Natural killer cell (primary cell): Measurements from ENCODE around the gene MAST3. TPM values are rescaled to one million over a fixed set of nuclear protein-coding genes. Genes with fewer than 3 reads are reported as not detected.

Source experiments
- ATAC-seq, 3 donors: fragments of 150-1000 bp in 2 of 3; fragments of 200-7000 bp in 1 of 3; cut with Tn5 transposase; 1 replicate in 1 of 3; 2 replicates in 2 of 3; pipeline ENCODE4 v1.10.0; 2021; ENCODE audit warnings: mild to moderate bottlenecking in 2 of 3, moderate library complexity in 2 of 3
- DNase-seq, 2 donors: peaks; one replicate each; pipeline versions ENCODE4 v3.0.0 to v3.0.0-alpha.2; 2013 to 2021; ENCODE audit warnings: mixed read lengths in 1 of 2
- H3K27ac ChIP-seq: one replicate; pipeline ENCODE4 v1.5.1; 2013; ENCODE audit warnings: mild to moderate bottlenecking, low read length
- H3K27me3 ChIP-seq: one replicate; pipeline ENCODE4 v1.6.1; 2013; ENCODE audit warnings: low read length; ENCODE audit not compliant: control insufficient read depth, insufficient read depth
- H3K36me3 ChIP-seq: one replicate; pipeline ENCODE4 v1.6.1; 2013; ENCODE audit warnings: low read length; ENCODE audit not compliant: control insufficient read depth, insufficient read depth
- H3K4me1 ChIP-seq: one replicate; pipeline ENCODE4 v1.6.1; 2013; ENCODE audit warnings: low read length; ENCODE audit not compliant: control insufficient read depth, insufficient read depth
- H3K4me3 ChIP-seq: one replicate; pipeline ENCODE4 v1.5.1; 2013; ENCODE audit warnings: low read length
- H3K9me3 ChIP-seq: one replicate; pipeline ENCODE4 v1.6.1; 2013; ENCODE audit warnings: low read length; ENCODE audit not compliant: control insufficient read depth, insufficient read depth
- H3K27ac Mint-ChIP-seq, 2 donors: one replicate each; pipeline ENCODE4 v1.8.0; 2022; ENCODE audit warnings: mild to moderate bottlenecking in 2 of 2, mixed read lengths in 2 of 2, moderate library complexity in 1 of 2
- H3K27me3 Mint-ChIP-seq, 2 donors: one replicate each; pipeline ENCODE4 v1.8.0; 2022; ENCODE audit warnings: low read depth in 2 of 2, mixed read lengths in 2 of 2
- H3K36me3 Mint-ChIP-seq: one replicate; pipeline ENCODE4 v1.8.0; 2022; ENCODE audit warnings: mixed read lengths
- H3K4me1 Mint-ChIP-seq, 2 donors: one replicate each; pipeline ENCODE4 v1.8.0; 2022; ENCODE audit warnings: mixed read lengths in 2 of 2
- H3K4me3 Mint-ChIP-seq: one replicate; pipeline ENCODE4 v1.8.0; 2022; ENCODE audit warnings: mild to moderate bottlenecking, moderate library complexity, mixed read lengths
- H3K9me3 Mint-ChIP-seq, 2 donors: one replicate each; pipeline ENCODE4 v1.8.0; 2022; ENCODE audit warnings: mixed read lengths in 2 of 2
- CTCF ChIP-seq: fragments of 200-600 bp; IDR thresholded peaks from one replicate; pipeline ENCODE4 v1.8.0; 2022; ENCODE audit warnings: antibody characterized with exemption
- WGBS: methylation state at CpG from one replicate; pipeline ENCODE4 v1.1.7; 2013; ENCODE audit warnings: missing lambda C conversion rate; ENCODE audit not compliant: insufficient coverage; 5-methylcytosine and 5-hydroxymethylcytosine counted together
- intact Hi-C: fragments of 100-400 bp; cut with micrococcal nuclease; formaldehyde crosslinking; loops from one replicate; pipeline ENCODE4 v1.14.2; 2022
- total RNA-seq, 4 donors: library from RNA; stranded (reverse); fragments of 120-200 nt in 1 of 4; gene quantifications; one replicate each; pipeline versions ENCODE4 v1.2.3 to v1.2.4, GENCODE V29; 2013 to 2022

MAST3 gene
- total RNA-seq, 3 donors from 2014 or later (not counting 1 experiment from before 2014, with no cell fraction given), result 84.5 to 101 (median 101) TPM

- Mint-ChIP-seq H3K36me3 (no peaks in the 10 kb centered on the region), H3K4me3 (no peak overlapping the region), H3K27me3 (no peaks in the 10 kb centered on the region), H3K9me3 (no peaks in the 10 kb centered on the region), H3K27ac (no peak overlapping the region), H3K4me1 (peaks cover 21 to 43% of the 10 kb centered on the region in 2 donors)
- Histone ChIP-seq H3K4me1 (peaks cover 40% of the 10 kb centered on the region), H3K9me3 (no peaks in the 10 kb centered on the region), H3K27ac (no peak overlapping the region), H3K27me3 (no peaks in the 10 kb centered on the region), H3K36me3 (peaks cover 58% of the 10 kb centered on the region), H3K4me3 (no peak overlapping the region)
- TF ChIP-seq CTCF, result no peak
- WGBS, result 95% methylated on average over 26 of the region's 27 CpGs
- intact Hi-C loops, result no loop called here
- ATAC-seq, result no peak
- DNase-seq, result no peak
Measured at GRCh38 chr19:18122860-18123795, 25.6 kb downstream of the MAST3 start.

GRCh38 chr19:18123819-18124218, 26.2 kb downstream of the MAST3 start:
- no peaks in the 10 kb centered on the region for H3K9me3 ChIP-seq
- H3K4me1 ChIP-seq, result peaks cover 40% of the 10 kb centered on the region
- peaks cover 63% of the 10 kb centered on the region for H3K36me3 ChIP-seq
- no peak for ATAC-seq
- DNase-seq, result no peak
- no peak overlapping the region for H3K27ac Mint-ChIP-seq
- H3K4me1 Mint-ChIP-seq, result peaks cover 23 to 41% of the 10 kb centered on the region in 2 donors
- H3K27ac ChIP-seq, result no peak overlapping the region
- TF ChIP-seq CTCF, result no peak
- no peak overlapping the region for H3K4me3 Mint-ChIP-seq
- H3K36me3 Mint-ChIP-seq, result no peaks in the 10 kb centered on the region
- H3K4me3 ChIP-seq, result no peak overlapping the region
- WGBS, result 89% methylated on average over 26 of the region's 26 CpGs
- intact Hi-C loops, result no loop called here
- H3K27me3 Mint-ChIP-seq, result no peaks in the 10 kb centered on the region
- H3K27me3 ChIP-seq, result no peaks in the 10 kb centered on the region
- no peaks in the 10 kb centered on the region for H3K9me3 Mint-ChIP-seq

- H3K27ac ChIP-seq, result no peak overlapping the region
- no peaks in the 10 kb centered on the region for H3K9me3 Mint-ChIP-seq
- no peaks in the 10 kb centered on the region for H3K9me3 ChIP-seq
- no peak for DNase-seq
- TF ChIP-seq CTCF, result no peak
- H3K27ac Mint-ChIP-seq, result peak overlapping the region in 1 of 2 donors; percentile 57
- intact Hi-C loops, result no loop called here
- H3K4me1 ChIP-seq, result peaks cover 31% of the 10 kb centered on the region
- H3K4me3 ChIP-seq, result no peak overlapping the region
- H3K27me3 ChIP-seq, result no peaks in the 10 kb centered on the region
- H3K36me3 Mint-ChIP-seq, result no peaks in the 10 kb centered on the region
- 71% methylated on average over 2 of the region's 2 CpGs for WGBS
- no peak for ATAC-seq
- H3K36me3 ChIP-seq, result peaks cover 81% of the 10 kb centered on the region
- peak overlapping the region; percentile 50 for H3K4me3 Mint-ChIP-seq
- H3K27me3 Mint-ChIP-seq, result no peaks in the 10 kb centered on the region
- H3K4me1 Mint-ChIP-seq, result peaks cover 8 to 27% of the 10 kb centered on the region in 2 donors
Measured at GRCh38 chr19:18126097-18126496, 28.5 kb downstream of the MAST3 start.
